ENCODE measurements around the gene PCDH12.

The PCDH12 gene

GRCh38 chr5:141982626-141983025 lies 24.6 kb upstream of the PCDH12 start:
- no peak overlapping the region for H3K9ac ChIP-seq (ENCODE audit: low read length)
- DNase-seq = no peak
- H2BK12ac ChIP-seq (ENCODE audit: low read length in 2 of 2) = no peak overlapping the region
- no peak overlapping the region for H2AK5ac ChIP-seq (ENCODE audit: low read length, severe bottlenecking)
- no peaks in the 10 kb centered on the region for H3K9me3 ChIP-seq (ENCODE audit: control insufficient read depth, low read length)
- no peak overlapping the region for H3K4ac ChIP-seq (ENCODE audit: low read depth in 1 of 2, low read length in 2 of 2)
- H3K4me2 ChIP-seq (ENCODE audit: low read length, poor library complexity, severe bottlenecking) = no peak overlapping the region
- H3K27ac ChIP-seq (ENCODE audit: low read length, poor library complexity, severe bottlenecking) = no peak overlapping the region
- no peak overlapping the region for H2BK5ac ChIP-seq (ENCODE audit: low read depth, low read length, poor library complexity, severe bottlenecking)
- no peak overlapping the region for H3K18ac ChIP-seq (ENCODE audit: low read depth in 1 of 2, low read length in 2 of 2)
- peaks cover 32% of the 10 kb centered on the region for H3K79me1 ChIP-seq (replicated peaks; ENCODE audit: low read length, poor library complexity, severe bottlenecking)
- H2BK120ac ChIP-seq (ENCODE audit: low read depth, low read length) = no peak overlapping the region
- no peaks in the 10 kb centered on the region for H3K27me3 ChIP-seq (ENCODE audit: control insufficient read depth in 1 of 2, insufficient read depth in 1 of 2, low read length in 2 of 2)
- H3K4me1 ChIP-seq (ENCODE audit: control insufficient read depth, insufficient read depth, low read depth, low read length) = no peaks in the 10 kb centered on the region
- no peak overlapping the region for H2AFZ ChIP-seq (ENCODE audit: low read depth, low read length)
- no peak overlapping the region for H2BK15ac ChIP-seq (ENCODE audit: low read depth, poor library complexity, severe bottlenecking)
- WGBS = 47% methylated on average over 2 of the region's 2 CpGs
- H3K36me3 ChIP-seq (ENCODE audit: control insufficient read depth in 1 of 2, insufficient read depth in 2 of 2, low read depth in 1 of 2, low read length in 2 of 2) = peaks cover 28 to 96% of the 10 kb centered on the region in 2 experiments
- no peak overlapping the region for H3K23ac ChIP-seq (ENCODE audit: low read length in 2 of 2)
- no peak overlapping the region for H3K14ac ChIP-seq (ENCODE audit: low read length in 2 of 2)
- H3K4me3 ChIP-seq (ENCODE audit: insufficient read depth in 1 of 2, low read depth in 1 of 2, low read length in 2 of 2) = no peak overlapping the region
- H4K91ac ChIP-seq (ENCODE audit: low read length) = no peak overlapping the region
- H4K8ac ChIP-seq (ENCODE audit: low read length) = no peak overlapping the region

GRCh38 chr5:141978389-141978788 lies 20.4 kb upstream of the PCDH12 start:
- H2BK120ac ChIP-seq (ENCODE audit: low read depth, low read length) = no peak overlapping the region
- H2BK5ac ChIP-seq (ENCODE audit: low read depth, low read length, poor library complexity, severe bottlenecking) = no peak overlapping the region
- no peak overlapping the region for H2AK5ac ChIP-seq (ENCODE audit: low read length, severe bottlenecking)
- no peaks in the 10 kb centered on the region for H3K27me3 ChIP-seq (ENCODE audit: control insufficient read depth in 1 of 2, insufficient read depth in 1 of 2, low read length in 2 of 2)
- no peak overlapping the region for H4K8ac ChIP-seq (ENCODE audit: low read length)
- no peak overlapping the region for H3K18ac ChIP-seq (ENCODE audit: low read depth in 1 of 2, low read length in 2 of 2)
- no peak for DNase-seq
- H2BK12ac ChIP-seq (ENCODE audit: low read length in 2 of 2) = no peak overlapping the region
- no peak overlapping the region for H3K14ac ChIP-seq (ENCODE audit: low read length in 2 of 2)
- H3K9me3 ChIP-seq (ENCODE audit: control insufficient read depth, low read length) = no peaks in the 10 kb centered on the region
- peaks cover 27% of the 10 kb centered on the region for H3K79me1 ChIP-seq (replicated peaks; ENCODE audit: low read length, poor library complexity, severe bottlenecking)
- H4K91ac ChIP-seq (ENCODE audit: low read length) = no peak overlapping the region
- H3K4me3 ChIP-seq (ENCODE audit: insufficient read depth in 1 of 2, low read depth in 1 of 2, low read length in 2 of 2) = no peak overlapping the region
- H3K27ac ChIP-seq (ENCODE audit: low read length, poor library complexity, severe bottlenecking) = no peak overlapping the region
- no peaks in the 10 kb centered on the region for H3K4me1 ChIP-seq (ENCODE audit: control insufficient read depth, insufficient read depth, low read depth, low read length)
- no peak overlapping the region for H3K4ac ChIP-seq (ENCODE audit: low read depth in 1 of 2, low read length in 2 of 2)
- no peak overlapping the region for H2AFZ ChIP-seq (ENCODE audit: low read depth, low read length)
- H3K23ac ChIP-seq (ENCODE audit: low read length in 2 of 2) = no peak overlapping the region
- no peak overlapping the region for H3K4me2 ChIP-seq (ENCODE audit: low read length, poor library complexity, severe bottlenecking)
- H3K9ac ChIP-seq (ENCODE audit: low read length) = no peak overlapping the region
- peaks cover 26 to 94% of the 10 kb centered on the region in 2 experiments for H3K36me3 ChIP-seq (ENCODE audit: control insufficient read depth in 1 of 2, insufficient read depth in 2 of 2, low read depth in 1 of 2, low read length in 2 of 2)
- no peak overlapping the region for H2BK15ac ChIP-seq (ENCODE audit: low read depth, poor library complexity, severe bottlenecking)

DNA sequence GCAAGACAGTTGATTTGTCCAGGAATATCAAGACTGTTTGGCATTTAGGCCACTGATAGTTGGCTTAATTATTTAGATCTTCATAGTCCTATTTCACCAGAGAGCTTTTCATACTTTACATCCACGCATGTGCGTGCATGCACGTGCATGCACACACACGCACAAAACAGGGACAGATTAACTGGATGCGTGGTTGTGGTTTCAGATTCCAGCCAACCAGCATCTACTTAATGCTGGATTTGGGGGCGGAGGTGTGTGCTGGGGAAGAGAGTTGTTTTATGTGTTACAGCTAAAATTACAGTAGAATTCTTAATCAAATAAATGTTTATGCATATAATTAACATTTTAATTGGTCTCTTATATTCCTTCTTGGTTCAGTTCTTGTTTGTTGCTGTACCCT lies 18.2 kb upstream of the PCDH12 start:
- no peak overlapping the region for H3K27ac ChIP-seq (ENCODE audit: low read length, poor library complexity, severe bottlenecking)
- no peak overlapping the region for H3K14ac ChIP-seq (ENCODE audit: low read length in 2 of 2)
- no peak overlapping the region for H2AFZ ChIP-seq (ENCODE audit: low read depth, low read length)
- peaks cover 1% of the 10 kb centered on the region for H3K4me1 ChIP-seq (ENCODE audit: control insufficient read depth, insufficient read depth, low read depth, low read length)
- H4K91ac ChIP-seq (ENCODE audit: low read length) = no peak overlapping the region
- H3K36me3 ChIP-seq (ENCODE audit: control insufficient read depth in 1 of 2, insufficient read depth in 2 of 2, low read depth in 1 of 2, low read length in 2 of 2) = peaks cover 28 to 88% of the 10 kb centered on the region in 2 experiments
- no peak overlapping the region for H2BK12ac ChIP-seq (ENCODE audit: low read length in 2 of 2)
- no peaks in the 10 kb centered on the region for H3K27me3 ChIP-seq (ENCODE audit: control insufficient read depth in 1 of 2, insufficient read depth in 1 of 2, low read length in 2 of 2)
- no peak overlapping the region for H2BK5ac ChIP-seq (ENCODE audit: low read depth, low read length, poor library complexity, severe bottlenecking)
- no peaks in the 10 kb centered on the region for H3K9me3 ChIP-seq (ENCODE audit: control insufficient read depth, low read length)
- no peak overlapping the region for H2AK5ac ChIP-seq (ENCODE audit: low read length, severe bottlenecking)
- H3K23ac ChIP-seq (ENCODE audit: low read length in 2 of 2) = no peak overlapping the region
- no peak for DNase-seq
- H3K4me2 ChIP-seq (ENCODE audit: low read length, poor library complexity, severe bottlenecking) = no peak overlapping the region
- peaks cover 29% of the 10 kb centered on the region for H3K79me1 ChIP-seq (replicated peaks; ENCODE audit: low read length, poor library complexity, severe bottlenecking)
- H3K9ac ChIP-seq (ENCODE audit: low read length) = no peak overlapping the region
- WGBS = 98% methylated on average over 5 of the region's 6 CpGs
- H3K18ac ChIP-seq (ENCODE audit: low read depth in 1 of 2, low read length in 2 of 2) = no peak overlapping the region
- no peak overlapping the region for H4K8ac ChIP-seq (ENCODE audit: low read length)
- no peak overlapping the region for H2BK120ac ChIP-seq (ENCODE audit: low read depth, low read length)
- H2BK15ac ChIP-seq (ENCODE audit: low read depth, poor library complexity, severe bottlenecking) = no peak overlapping the region
- H3K4me3 ChIP-seq (ENCODE audit: insufficient read depth in 1 of 2, low read depth in 1 of 2, low read length in 2 of 2) = no peak overlapping the region
- H3K4ac ChIP-seq (ENCODE audit: low read depth in 1 of 2, low read length in 2 of 2) = no peak overlapping the region

DNA sequence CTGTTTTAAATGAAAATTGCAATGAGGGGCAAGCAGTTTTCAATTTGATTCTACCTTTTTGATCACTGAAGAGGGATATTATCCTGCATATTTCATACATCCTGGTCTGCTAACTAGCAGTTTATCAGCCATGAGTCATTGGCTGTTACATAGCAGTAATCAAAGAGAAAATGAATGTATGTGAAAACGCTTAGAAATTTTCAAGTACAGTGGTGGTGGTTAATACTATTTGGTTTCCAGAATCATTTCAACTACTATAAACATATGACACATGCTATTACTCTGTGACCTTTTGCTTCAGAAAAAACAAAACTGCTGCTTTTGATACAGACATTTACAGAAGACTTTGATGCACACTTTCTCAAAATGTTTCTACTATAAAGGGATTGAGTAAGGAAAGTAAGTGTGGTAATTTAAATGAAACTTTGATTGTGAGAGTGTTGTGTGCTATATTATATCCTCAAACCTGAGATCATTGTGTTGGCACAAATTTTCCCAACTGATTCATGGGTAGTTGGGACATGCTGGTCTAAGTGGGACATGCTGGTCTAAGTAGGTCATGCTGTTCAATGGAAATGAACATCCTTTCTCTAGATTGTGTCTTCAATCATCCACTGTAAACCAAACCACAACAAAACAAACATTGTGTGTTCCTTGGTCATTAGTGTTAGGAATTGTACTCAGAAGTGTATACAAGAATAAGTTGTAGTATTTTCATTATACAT lies 16.0 kb upstream of the PCDH12 start:
- H4K8ac ChIP-seq (ENCODE audit: low read length) = no peak overlapping the region
- WGBS = no CpG with 5 or more reads among the region's 1 CpG

More for the DNA sequence above, 16.0 kb upstream of the PCDH12 start:
- no peaks in the 10 kb centered on the region for H3K9me3 ChIP-seq (ENCODE audit: control insufficient read depth, low read length)
- H3K36me3 ChIP-seq (ENCODE audit: control insufficient read depth in 1 of 2, insufficient read depth in 2 of 2, low read depth in 1 of 2, low read length in 2 of 2) = peaks cover 21 to 70% of the 10 kb centered on the region in 2 experiments
- no peak overlapping the region for H3K4me3 ChIP-seq (ENCODE audit: insufficient read depth in 1 of 2, low read depth in 1 of 2, low read length in 2 of 2)
- no peak overlapping the region for H2BK12ac ChIP-seq (ENCODE audit: low read length in 2 of 2)
- H2BK120ac ChIP-seq (ENCODE audit: low read depth, low read length) = no peak overlapping the region
- H3K9ac ChIP-seq (ENCODE audit: low read length) = peak overlapping the region; percentile 9
- no peak overlapping the region for H3K18ac ChIP-seq (ENCODE audit: low read depth in 1 of 2, low read length in 2 of 2)
- no peak overlapping the region for H4K91ac ChIP-seq (ENCODE audit: low read length)
- no peak overlapping the region for H3K23ac ChIP-seq (ENCODE audit: low read length in 2 of 2)
- H2BK5ac ChIP-seq (ENCODE audit: low read depth, low read length, poor library complexity, severe bottlenecking) = no peak overlapping the region
- H3K4me2 ChIP-seq (ENCODE audit: low read length, poor library complexity, severe bottlenecking) = no peak overlapping the region
- no peak overlapping the region for H2BK15ac ChIP-seq (ENCODE audit: low read depth, poor library complexity, severe bottlenecking)
- no peak overlapping the region for H2AK5ac ChIP-seq (ENCODE audit: low read length, severe bottlenecking)
- H2AFZ ChIP-seq (ENCODE audit: low read depth, low read length) = no peak overlapping the region
- no peak overlapping the region for H3K4ac ChIP-seq (ENCODE audit: low read depth in 1 of 2, low read length in 2 of 2)
- no peak overlapping the region for H3K14ac ChIP-seq (ENCODE audit: low read length in 2 of 2)
- H3K79me1 ChIP-seq (replicated peaks; ENCODE audit: low read length, poor library complexity, severe bottlenecking) = peaks cover 16% of the 10 kb centered on the region
- DNase-seq = peak; percentile 87
- H3K4me1 ChIP-seq (ENCODE audit: control insufficient read depth, insufficient read depth, low read depth, low read length) = peaks cover 1% of the 10 kb centered on the region
- H3K27ac ChIP-seq (ENCODE audit: low read length, poor library complexity, severe bottlenecking) = peak overlapping the region; percentile 41
- no peaks in the 10 kb centered on the region for H3K27me3 ChIP-seq (ENCODE audit: control insufficient read depth in 1 of 2, insufficient read depth in 1 of 2, low read length in 2 of 2)

Measured in mesenchymal stem cell (in vitro differentiated cells and primary cell).